Stimulated activated CD4-positive, alpha-beta T cell treated with anti-CD3 and anti-CD28 coated beads, Interleukin-2, amount 100 ng/mL, for 4 hours (primary cell): Measurements from ENCODE around the gene UNC5C.

ENCODE experiments used
- DNase-seq: peaks from one replicate; pipeline ENCODE4 v3.0.0-alpha.2; 2020; ENCODE audit warnings: low read depth

Gene UNC5C

GRCh38 chr4:95394752-95395306 is 153.9 kb downstream of the UNC5C start:
- DNase-seq = no peak

DNA sequence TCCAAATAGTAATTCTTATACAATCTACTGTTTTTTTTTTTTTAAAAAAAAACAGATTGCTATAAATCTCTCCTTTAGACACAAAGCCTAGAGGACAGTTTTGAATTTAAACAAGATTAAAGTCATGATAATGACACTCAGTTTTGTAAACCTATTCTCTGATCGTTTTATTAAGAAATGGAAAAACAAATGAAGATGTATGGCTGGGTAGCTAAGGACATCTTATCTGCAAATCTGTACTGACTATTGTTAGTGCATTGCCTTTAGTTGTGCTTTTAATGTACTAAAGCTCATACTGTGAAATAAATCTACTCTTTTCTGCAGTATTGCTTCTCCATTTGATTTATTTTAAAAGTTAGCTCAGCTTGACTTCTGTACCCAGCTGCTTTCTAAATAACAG is 155.0 kb downstream of the UNC5C start:
- no peak for DNase-seq

- no peak for DNase-seq
These were observed 159.9 kb downstream of the UNC5C start for GRCh38 chr4:95388911-95389310.

GRCh38 chr4:95387719-95388118 is 161.1 kb downstream of the UNC5C start:
- DNase-seq = no peak

DNA sequence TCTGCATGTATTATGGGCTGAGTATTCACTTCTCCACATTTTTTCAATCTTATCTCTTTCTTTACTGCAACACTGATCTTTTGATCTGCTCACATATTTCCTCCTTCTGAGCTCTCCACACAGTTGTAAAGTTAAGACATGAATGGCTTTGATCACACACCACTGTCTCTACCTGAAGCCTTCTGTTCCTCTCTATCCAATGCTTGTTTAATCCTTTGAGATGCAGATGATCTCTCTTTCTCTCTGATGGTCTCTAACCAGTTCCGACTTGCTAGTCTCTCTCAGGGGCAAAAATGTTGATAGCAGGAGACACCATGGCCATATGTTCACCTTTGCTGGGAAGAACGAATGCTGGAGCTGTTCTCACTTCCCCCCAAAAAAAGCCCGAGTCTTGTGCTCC is 162.4 kb downstream of the UNC5C start:
- no peak for DNase-seq

- no peak for DNase-seq
These were observed 166.8 kb downstream of the UNC5C start for GRCh38 chr4:95381843-95382580.

GRCh38 chr4:95379633-95380032 is 169.1 kb downstream of the UNC5C start:
- DNase-seq = no peak

DNA sequence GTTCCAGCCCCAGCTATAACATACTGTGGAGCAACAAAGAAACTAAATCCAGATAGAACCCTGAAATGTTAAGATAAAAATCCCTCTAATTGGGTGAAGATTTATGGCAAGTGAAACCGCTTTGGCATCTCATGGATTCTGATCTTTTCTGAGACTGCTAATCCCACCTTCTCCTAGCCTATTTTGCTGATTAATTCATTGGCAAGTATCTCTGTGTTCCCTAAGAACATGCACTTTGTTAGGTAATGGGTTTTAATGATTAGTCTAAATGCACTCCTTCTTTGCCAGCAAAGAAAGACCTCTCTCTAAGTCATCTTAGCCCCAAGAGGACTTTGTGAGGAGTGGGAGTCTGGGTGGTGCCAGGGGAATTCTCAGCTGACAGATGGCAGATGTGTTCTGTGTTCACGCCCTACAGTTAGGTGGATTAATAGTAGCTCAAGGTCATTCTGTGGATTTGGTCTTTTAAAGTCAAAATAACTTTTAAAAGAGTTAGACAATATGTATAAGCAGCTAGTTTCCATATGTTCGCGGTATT is 171.3 kb downstream of the UNC5C start:
- DNase-seq = no peak

GRCh38 chr4:95371476-95372224 is 177.1 kb downstream of the UNC5C start:
- DNase-seq = no peak

GRCh38 chr4:95367824-95368223 is 180.9 kb downstream of the UNC5C start:
- no peak for DNase-seq

GRCh38 chr4:95363966-95364365 is 184.8 kb downstream of the UNC5C start:
- no peak for DNase-seq

- no peak for DNase-seq
These were observed 185.2 kb downstream of the UNC5C start for GRCh38 chr4:95363559-95363925.

GRCh38 chr4:95362906-95363558 is 185.7 kb downstream of the UNC5C start:
- DNase-seq = no peak

DNA sequence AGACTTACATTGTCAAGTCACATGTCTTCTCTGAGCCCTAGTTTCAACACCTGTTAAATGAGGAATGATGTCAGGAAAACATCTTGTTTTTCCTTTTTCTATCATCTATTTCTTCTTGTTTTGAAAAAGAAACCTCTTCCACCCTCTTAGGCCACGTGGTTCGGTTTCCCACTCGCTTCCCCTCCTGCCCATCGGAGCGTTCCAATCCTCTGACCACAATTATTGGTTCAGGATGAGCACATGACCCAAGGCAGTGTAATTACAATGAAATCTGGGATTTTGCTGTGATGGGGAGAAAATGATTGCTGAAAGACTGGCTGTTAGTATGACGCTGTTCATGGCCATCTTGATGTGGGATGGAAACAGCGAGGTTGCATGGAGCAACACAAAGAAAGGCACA is 186.7 kb downstream of the UNC5C start:
- no peak for DNase-seq

- DNase-seq = no peak
These were observed 187.1 kb downstream of the UNC5C start for GRCh38 chr4:95361696-95361965.

DNA sequence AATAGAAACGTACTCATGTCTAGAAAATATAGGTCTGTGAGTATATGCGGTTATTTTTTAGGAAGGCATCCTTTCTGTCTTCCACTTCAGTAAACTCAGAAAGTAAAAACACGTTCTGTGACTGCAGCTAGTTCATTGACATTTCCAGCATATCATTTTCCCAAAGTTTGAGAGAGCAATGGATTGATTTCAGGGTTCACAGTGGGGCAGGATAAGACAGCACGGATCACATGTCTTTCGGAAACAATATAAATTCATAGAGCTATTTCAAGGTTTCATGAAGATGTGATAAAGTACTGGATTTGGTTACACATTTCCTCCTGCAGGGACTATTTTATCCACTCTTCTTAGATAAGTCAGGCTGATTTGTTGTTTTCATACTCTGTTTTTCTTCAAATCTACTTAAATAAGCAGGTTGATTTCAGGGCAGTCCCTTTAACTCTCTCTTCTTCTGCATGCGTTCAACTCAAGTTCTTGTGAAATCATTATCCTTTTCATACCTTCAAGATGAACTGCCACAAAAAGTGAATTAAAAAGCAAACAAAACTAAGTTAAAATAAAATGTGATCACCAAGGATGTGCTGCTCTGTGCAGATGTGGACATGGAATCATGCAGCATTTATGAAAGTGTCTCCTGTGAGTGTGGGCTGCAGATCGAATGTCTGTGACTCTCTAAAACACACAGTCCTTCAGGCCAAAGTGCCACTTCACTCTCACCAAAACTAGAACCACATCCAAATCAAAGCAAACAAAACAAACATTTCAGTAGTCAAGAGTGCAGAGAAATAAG is 187.7 kb downstream of the UNC5C start:
- DNase-seq = no peak

DNA sequence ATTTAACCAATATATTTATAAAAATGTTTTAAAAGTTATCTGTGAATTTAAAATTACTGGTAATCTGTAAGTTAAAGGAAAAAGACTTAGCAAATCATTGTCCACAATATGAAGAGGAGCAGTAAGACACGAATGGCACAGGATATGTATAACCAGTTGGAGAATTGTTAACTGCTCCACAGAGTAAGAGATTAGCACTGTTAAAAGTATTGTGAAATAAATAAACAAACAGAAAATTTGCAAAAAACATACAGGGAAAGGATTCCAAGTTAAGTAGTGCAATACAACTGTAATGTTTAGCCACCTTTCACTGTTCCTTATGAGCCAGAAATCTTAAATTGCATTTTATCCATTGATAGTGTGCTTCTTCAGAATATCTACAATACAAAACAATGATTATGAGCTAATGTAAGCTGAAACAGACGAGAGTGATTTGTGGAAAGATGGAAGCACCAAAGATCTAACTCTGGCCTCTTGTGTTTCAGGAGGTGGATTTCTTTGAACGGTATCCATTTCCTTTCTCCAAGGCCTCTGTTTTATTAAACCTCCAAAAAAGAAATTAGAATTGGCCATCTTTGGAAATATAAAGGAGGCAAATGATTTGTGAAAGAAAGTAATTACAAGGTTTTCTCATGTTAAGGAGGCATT is 188.4 kb downstream of the UNC5C start:
- DNase-seq = no peak

- no peak for DNase-seq
These were observed 190.4 kb downstream of the UNC5C start for GRCh38 chr4:95358421-95358820.

GRCh38 chr4:95355021-95355420 is 193.8 kb downstream of the UNC5C start:
- no peak for DNase-seq

GRCh38 chr4:95348418-95348817 is 200.4 kb downstream of the UNC5C start:
- no peak for DNase-seq

- DNase-seq = no peak
These were observed 205.5 kb downstream of the UNC5C start for GRCh38 chr4:95343235-95343634.

DNA sequence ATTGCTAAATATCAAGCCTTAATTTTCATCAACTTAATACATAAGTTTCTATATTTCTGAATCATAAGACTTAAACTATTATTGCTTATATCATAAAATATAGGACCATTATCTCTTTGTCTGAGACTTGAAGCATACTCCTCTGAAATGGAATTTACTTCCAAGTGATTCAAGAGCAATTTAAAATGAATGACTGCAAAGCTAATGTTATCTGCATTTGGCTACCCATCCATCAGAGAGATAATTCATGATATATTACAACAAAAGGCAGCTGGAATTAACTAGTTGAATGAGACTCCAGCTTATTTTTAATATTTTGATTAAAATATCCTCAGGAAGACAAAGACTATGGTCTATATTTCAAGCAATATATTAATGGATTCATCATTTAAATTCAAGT is 208.6 kb downstream of the UNC5C start:
- DNase-seq = no peak
